ENCODE results near the gene PCNT.

PCNT gene

GRCh38 chr21:46491553-46491952 lies 167.6 kb downstream of the PCNT start:
- DNase-seq, result no peak

- DNase-seq, result no peak
Measured at GRCh38 chr21:46492851-46493250, 168.9 kb downstream of the PCNT start.

GRCh38 chr21:46493828-46494227 lies 169.9 kb downstream of the PCNT start:
- DNase-seq, result no peak
